GM19324 (cell line): ENCODE results near the gene CCDC106.

Experiments used
- ATAC-seq: cut with Tn5 transposase; IDR thresholded peaks from one replicate; pipeline ENCODE4 v1.9.1; 2021; ENCODE audit warnings: mild to moderate bottlenecking, moderate library complexity; ENCODE audit not compliant: unreplicated experiment, low FRiP score

The CCDC106 gene

GRCh38 chr19:55649268-55650125 is 1.5 kb downstream of the CCDC106 start:
- no peak for ATAC-seq

- ATAC-seq: no peak
Measured at GRCh38 chr19:55650126-55650557, 2.1 kb downstream of the CCDC106 start.

GRCh38 chr19:55650602-55651230 is 2.7 kb downstream of the CCDC106 start:
- no peak for ATAC-seq

- no peak for ATAC-seq
Measured at GRCh38 chr19:55651236-55651635, 3.2 kb downstream of the CCDC106 start.

GRCh38 chr19:55652311-55653128 is 4.5 kb downstream of the CCDC106 start:
- no peak for ATAC-seq

GRCh38 chr19:55653651-55654322 is 5.8 kb downstream of the CCDC106 start:
- ATAC-seq: peak; percentile 48

GRCh38 chr19:55654323-55654867 is 6.4 kb downstream of the CCDC106 start:
- peak; percentile 63 for ATAC-seq

- peak; percentile 25 for ATAC-seq
Measured at GRCh38 chr19:55654868-55655647, 7.0 kb downstream of the CCDC106 start, which contains the start of gene U2AF2. U2AF2 (plus strand) TSS chr19:55655035; CDS start chr19:55655105, 70 bp downstream.

- ATAC-seq: no peak
Measured at GRCh38 chr19:55655648-55656040, 7.6 kb downstream of the CCDC106 start.

GRCh38 chr19:55656552-55656951 is 8.5 kb downstream of the CCDC106 start:
- no peak for ATAC-seq

GRCh38 chr19:55656988-55657747 is 9.2 kb downstream of the CCDC106 start:
- no peak for ATAC-seq

- ATAC-seq: no peak
Measured at GRCh38 chr19:55658846-55659459, 10.9 kb downstream of the CCDC106 start.

GRCh38 chr19:55659822-55660221 is 11.8 kb downstream of the CCDC106 start:
- no peak for ATAC-seq

GRCh38 chr19:55660404-55660803 is 12.4 kb downstream of the CCDC106 start:
- no peak for ATAC-seq

GRCh38 chr19:55660991-55661390 is 13.0 kb downstream of the CCDC106 start:
- ATAC-seq: no peak

GRCh38 chr19:55661826-55662225 is 13.8 kb downstream of the CCDC106 start:
- no peak for ATAC-seq

- ATAC-seq: no peak
Measured at GRCh38 chr19:55663846-55664536, 16.0 kb downstream of the CCDC106 start.
